ENCODE measurements around the gene CALY. TPM values are rescaled to one million over a fixed set of nuclear protein-coding genes. Genes with fewer than 3 reads are reported as not detected.
"Not testable (repeated sequence)": the region's sequence is repeated elsewhere in the genome, so short reads cannot be mapped to it uniquely, and the experiment has no call there.

The CALY gene
- total RNA-seq, 1 donor from 2014 or later = 4.7 TPM

- Histone ChIP-seq H3K27ac (no peak overlapping the region), H3K4me1 (peaks cover 31% of the 10 kb centered on the region), H3K9me3 (no peaks in the 10 kb centered on the region), H3K4me3 (no peak overlapping the region), H3K27me3 (no peaks in the 10 kb centered on the region), H3K36me3 (no peaks in the 10 kb centered on the region)
- no peak for TF ChIP-seq POLR2A (IDR thresholded peaks at IDR 0.05)
- TF ChIP-seq POLR2AphosphoS5 (IDR thresholded peaks at IDR 0.05; ENCODE audit: insufficient read depth in 1 of 2, low read depth in 1 of 2) = no peak
- TF ChIP-seq CTCF (IDR thresholded peaks at IDR 0.05) = no peak
- intact Hi-C loops (cut with DNase I) = no loop called here
- no peak for DNase-seq (ENCODE audit: extremely low spot score in 2 of 2)
Measured at GRCh38 chr10:133377025-133377817, 40.5 kb upstream of the CALY start.

GRCh38 chr10:133376183-133376582 is 39.5 kb upstream of the CALY start:
- H3K9me3 ChIP-seq; H3K27me3 ChIP-seq; intact Hi-C loops (cut with DNase I); H3K4me3 ChIP-seq; DNase-seq (ENCODE audit: extremely low spot score in 2 of 2); H3K27ac ChIP-seq; H3K36me3 ChIP-seq: not testable (repeated sequence)
- peaks cover 40% of the 10 kb centered on the region for H3K4me1 ChIP-seq

GRCh38 chr10:133375357-133376115 is 38.8 kb upstream of the CALY start:
- H3K36me3 ChIP-seq = peaks cover 0 to 3% of the 10 kb centered on the region in 2 donors
- no peaks in the 10 kb centered on the region for H3K27me3 ChIP-seq
- no peak for DNase-seq (ENCODE audit: extremely low spot score in 2 of 2)
- no peak overlapping the region for H3K4me3 ChIP-seq
- no peaks in the 10 kb centered on the region for H3K9me3 ChIP-seq
- peaks cover 40% of the 10 kb centered on the region for H3K4me1 ChIP-seq
- no peak overlapping the region for H3K27ac ChIP-seq
- TF ChIP-seq CTCF (IDR thresholded peaks at IDR 0.05) (no peak), POLR2AphosphoS5 (IDR thresholded peaks at IDR 0.05; ENCODE audit: insufficient read depth in 1 of 2, low read depth in 1 of 2) (no peak), POLR2A (IDR thresholded peaks at IDR 0.05) (no peak)
- intact Hi-C loops (cut with DNase I) = no loop called here

- Histone ChIP-seq H3K9me3 (no peaks in the 10 kb centered on the region), H3K4me1 (peaks cover 28% of the 10 kb centered on the region), H3K27ac (peak within 1 kb of the TSS; percentile 51), H3K4me3 (peak within 1 kb of the TSS; percentile 71 to 80), H3K27me3 (no peaks in the 10 kb centered on the region), H3K36me3 (peaks cover 0 to 22% of the 10 kb centered on the region in 2 donors)
- TF ChIP-seq CTCF (IDR thresholded peaks at IDR 0.05) = no peak
- TF ChIP-seq POLR2AphosphoS5 (IDR thresholded peaks at IDR 0.05; ENCODE audit: insufficient read depth in 1 of 2, low read depth in 1 of 2) = peak in 1 of 2 donors; percentile 58
- peak in 1 of 2 donors; percentile 42 for TF ChIP-seq POLR2A (IDR thresholded peaks at IDR 0.05)
- intact Hi-C loops (cut with DNase I) = no loop called here
- no peak for DNase-seq (ENCODE audit: extremely low spot score in 2 of 2)
Measured at GRCh38 chr10:133373174-133374090, 36.7 kb upstream of the CALY start, which contains the start of gene ECHS1. Gene ECHS1 (minus strand): TSS chr10:133373354. CDS start chr10:133373333, 21 bp downstream.

GRCh38 chr10:133372507-133372906 is 35.8 kb upstream of the CALY start:
- Histone ChIP-seq H3K9me3 (no peaks in the 10 kb centered on the region), H3K4me3 (peak overlapping the region; percentile 71 to 80), H3K36me3 (peaks cover 0 to 28% of the 10 kb centered on the region in 2 donors), H3K27me3 (no peaks in the 10 kb centered on the region), H3K4me1 (peaks cover 21% of the 10 kb centered on the region), H3K27ac (no peak overlapping the region)
- intact Hi-C loops (cut with DNase I) = no loop called here
- DNase-seq (ENCODE audit: extremely low spot score in 2 of 2) = no peak
- TF ChIP-seq POLR2AphosphoS5 (IDR thresholded peaks at IDR 0.05; ENCODE audit: insufficient read depth in 1 of 2, low read depth in 1 of 2) (no peak), POLR2A (IDR thresholded peaks at IDR 0.05) (no peak), CTCF (IDR thresholded peaks at IDR 0.05) (no peak)

All from vagina (tissue), 2 donors.